Kidney epithelial cell (primary cell): ENCODE measurements around the gene DYRK1B. TPM values are rescaled to one million over a fixed set of nuclear protein-coding genes. Genes with fewer than 3 reads are reported as not detected.

Experiments
- DNase-seq: peaks from one replicate; pipeline ENCODE4 v3.0.0-alpha.2; 2010; ENCODE audit warnings: low read depth
- H3K27me3 ChIP-seq: 2 replicates; pipeline ENCODE4 v1.6.0; 2011; ENCODE audit warnings: low read length; ENCODE audit not compliant: control insufficient read depth, insufficient read depth
- H3K36me3 ChIP-seq: 2 replicates; pipeline ENCODE4 v1.5.1; 2011; ENCODE audit warnings: low read length; ENCODE audit not compliant: control insufficient read depth, insufficient read depth
- H3K4me3 ChIP-seq: 2 replicates; pipeline ENCODE4 v1.5.1; 2011; ENCODE audit warnings: low read depth, mild to moderate bottlenecking, control low read depth, low read length
- CTCF ChIP-seq: IDR thresholded peaks from 2 replicates; pipeline ENCODE4 v1.5.1; 2011; ENCODE audit warnings: mild to moderate bottlenecking, moderate library complexity, low read length, control low read depth, inconsistent platforms; ENCODE audit not compliant: insufficient read depth, poor library complexity, severe bottlenecking
- total RNA-seq: library from RNA; depleted of rRNA; stranded (reverse); fragments of >200 nt; gene quantifications from 2 replicates; pipeline ENCODE4 v1.2.3, GENCODE V29; 2015

The DYRK1B gene
- total RNA-seq, 1 donor from 2014 or later, result 19.3 TPM

- Histone ChIP-seq H3K27me3 (no peaks in the 10 kb centered on the region), H3K4me3 (no peak overlapping the region), H3K36me3 (no peaks in the 10 kb centered on the region)
- no peak for TF ChIP-seq CTCF
- no peak for DNase-seq
Measured at GRCh38 chr19:39852882-39853281, 18.9 kb upstream of the DYRK1B start.

- no peak for DNase-seq
- no peak for TF ChIP-seq CTCF
- no peaks in the 10 kb centered on the region for H3K27me3 ChIP-seq
- H3K36me3 ChIP-seq, result no peaks in the 10 kb centered on the region
- no peak overlapping the region for H3K4me3 ChIP-seq
Measured at GRCh38 chr19:39850892-39851291, 16.9 kb upstream of the DYRK1B start.

GRCh38 chr19:39848392-39848791 is 14.4 kb upstream of the DYRK1B start:
- no peaks in the 10 kb centered on the region for H3K27me3 ChIP-seq
- H3K4me3 ChIP-seq, result no peak overlapping the region
- no peaks in the 10 kb centered on the region for H3K36me3 ChIP-seq
- TF ChIP-seq CTCF, result no peak
- DNase-seq, result no peak

- no peaks in the 10 kb centered on the region for H3K36me3 ChIP-seq
- H3K27me3 ChIP-seq, result no peaks in the 10 kb centered on the region
- DNase-seq, result no peak
- no peak for TF ChIP-seq CTCF
- no peak overlapping the region for H3K4me3 ChIP-seq
Measured at GRCh38 chr19:39847525-39847924, 13.6 kb upstream of the DYRK1B start.

GRCh38 chr19:39846678-39847486 is 12.9 kb upstream of the DYRK1B start:
- H3K27me3 ChIP-seq, result no peaks in the 10 kb centered on the region
- peak overlapping the region; percentile 65 for H3K4me3 ChIP-seq
- TF ChIP-seq CTCF, result no peak
- no peak for DNase-seq
- no peaks in the 10 kb centered on the region for H3K36me3 ChIP-seq

GRCh38 chr19:39845933-39846677 is 12.1 kb upstream of the DYRK1B start, which contains the start of gene FBL:
TSS of gene FBL (minus strand) at chr19:39846379. CDS start at chr19:39846300, 79 bp downstream.
- peak; percentile 56 for DNase-seq
- Histone ChIP-seq H3K4me3 (peak within 1 kb of the TSS; percentile 65), H3K36me3 (no peaks in the 10 kb centered on the region), H3K27me3 (no peaks in the 10 kb centered on the region)
- TF ChIP-seq CTCF, result no peak
